HG02870 (cell line): ENCODE results near the gene TLDC2.

Experiments
- ATAC-seq: cut with Tn5 transposase; IDR thresholded peaks from one replicate; pipeline ENCODE4 v1.9.1; 2021; ENCODE audit warnings: mild to moderate bottlenecking, moderate library complexity; ENCODE audit not compliant: unreplicated experiment

Gene TLDC2

GRCh38 chr20:36941401-36941835 is 65.5 kb downstream of the TLDC2 start:
- no peak for ATAC-seq
